Measurements from ENCODE around the gene CD151.

Gene CD151

DNA sequence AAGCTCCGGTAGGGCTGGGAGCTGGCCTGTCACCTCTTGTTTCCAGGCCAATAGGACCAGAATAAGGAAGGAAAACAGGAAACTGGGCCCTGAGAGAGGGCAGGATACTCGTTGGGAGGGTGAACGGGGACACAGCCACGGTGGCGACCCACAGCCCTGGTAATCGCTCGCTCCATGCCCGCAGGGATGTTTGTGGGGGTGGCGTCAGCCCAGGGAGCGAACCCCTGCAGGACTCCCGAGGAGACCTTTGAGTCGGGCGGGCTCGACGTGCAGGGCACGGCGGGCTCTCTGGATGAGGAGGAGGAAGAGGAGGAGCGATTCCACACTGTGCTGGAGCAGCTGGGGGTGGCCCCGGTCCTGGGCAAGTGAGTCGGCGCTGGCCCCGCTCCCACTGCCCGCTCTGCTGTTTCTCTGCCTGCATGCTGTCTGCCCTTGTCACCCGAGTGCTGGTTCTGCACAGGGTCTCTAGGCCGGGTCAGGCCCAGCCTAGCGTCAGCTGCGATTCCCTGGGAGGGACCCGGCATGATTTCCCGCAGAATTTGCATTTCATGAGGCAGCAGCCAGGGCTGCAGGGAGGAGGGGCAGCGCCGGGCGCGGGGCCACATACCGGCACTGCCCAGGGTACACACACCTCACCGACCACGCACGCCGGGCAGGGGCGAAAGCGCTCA, 3.4 kb upstream of the CD151 start:
- DNase-seq (ENCODE audit: low read depth in 2 of 2) = no peak

DNA sequence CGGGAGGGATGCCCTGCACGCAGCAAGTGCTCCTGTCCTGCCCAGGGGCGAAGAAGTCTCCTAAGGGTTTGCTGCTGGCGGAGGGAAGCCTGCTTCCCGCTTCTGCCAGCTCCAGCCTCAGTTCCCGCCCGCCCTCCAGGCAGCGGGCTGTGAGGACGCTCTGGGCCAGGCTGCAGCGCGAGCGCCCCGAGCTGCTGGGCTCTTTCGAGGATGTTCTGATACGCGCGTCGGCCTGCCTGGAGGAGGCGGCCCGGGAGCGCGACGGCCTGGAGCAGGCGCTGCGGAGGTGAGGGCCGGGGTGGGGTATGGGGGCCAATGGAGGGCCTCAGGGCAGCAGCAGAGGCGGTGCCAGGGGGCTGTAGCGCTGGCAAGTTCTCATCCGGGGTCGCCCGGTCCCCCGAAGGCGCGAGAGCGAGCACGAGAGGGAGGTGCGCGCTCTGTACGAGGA, 2.9 kb upstream of the CD151 start:
- no peak for DNase-seq (ENCODE audit: low read depth in 2 of 2)

DNA sequence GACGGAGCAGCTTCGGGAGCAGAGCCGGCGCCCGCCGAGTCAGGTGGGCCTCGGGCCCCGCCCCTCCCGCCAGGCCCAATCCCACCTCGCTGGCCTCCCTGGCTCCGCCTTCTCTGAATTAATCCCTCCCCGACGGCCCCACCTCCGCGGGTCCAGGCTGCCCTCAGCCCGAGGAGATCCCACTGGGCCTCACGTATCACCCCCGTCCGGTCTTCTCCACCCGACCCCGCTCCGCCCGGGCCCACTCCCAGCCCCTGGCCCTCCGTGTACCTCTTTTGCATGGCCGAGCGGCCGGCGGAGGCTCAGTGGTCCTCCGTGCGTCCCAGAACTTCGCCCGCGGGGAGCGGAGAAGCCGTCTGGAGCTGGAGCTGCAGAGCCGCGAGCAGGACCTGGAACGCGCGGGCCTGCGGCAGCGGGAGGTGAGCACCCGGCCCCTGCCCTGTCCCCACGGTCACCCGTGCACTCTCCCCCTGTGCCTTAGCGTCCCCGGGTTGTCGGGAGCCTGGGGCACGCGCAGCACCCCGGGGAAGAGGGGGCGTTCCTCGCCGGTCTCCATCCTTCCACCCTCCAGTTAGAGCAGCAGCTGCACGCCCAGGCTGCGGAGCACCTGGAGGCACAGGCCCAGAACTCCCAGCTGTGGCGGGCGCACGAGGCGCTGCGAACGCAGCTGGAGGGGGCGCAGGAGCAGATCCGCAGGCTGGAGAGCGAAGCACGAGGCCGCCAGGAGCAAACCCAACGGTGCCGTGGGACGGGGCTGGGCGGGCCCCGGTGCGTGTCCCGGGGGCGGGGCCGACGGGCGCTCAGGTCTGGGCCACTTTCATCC, 2.2 kb upstream of the CD151 start:
- DNase-seq (ENCODE audit: low read depth in 2 of 2) = peak; percentile 28 to 44

DNA sequence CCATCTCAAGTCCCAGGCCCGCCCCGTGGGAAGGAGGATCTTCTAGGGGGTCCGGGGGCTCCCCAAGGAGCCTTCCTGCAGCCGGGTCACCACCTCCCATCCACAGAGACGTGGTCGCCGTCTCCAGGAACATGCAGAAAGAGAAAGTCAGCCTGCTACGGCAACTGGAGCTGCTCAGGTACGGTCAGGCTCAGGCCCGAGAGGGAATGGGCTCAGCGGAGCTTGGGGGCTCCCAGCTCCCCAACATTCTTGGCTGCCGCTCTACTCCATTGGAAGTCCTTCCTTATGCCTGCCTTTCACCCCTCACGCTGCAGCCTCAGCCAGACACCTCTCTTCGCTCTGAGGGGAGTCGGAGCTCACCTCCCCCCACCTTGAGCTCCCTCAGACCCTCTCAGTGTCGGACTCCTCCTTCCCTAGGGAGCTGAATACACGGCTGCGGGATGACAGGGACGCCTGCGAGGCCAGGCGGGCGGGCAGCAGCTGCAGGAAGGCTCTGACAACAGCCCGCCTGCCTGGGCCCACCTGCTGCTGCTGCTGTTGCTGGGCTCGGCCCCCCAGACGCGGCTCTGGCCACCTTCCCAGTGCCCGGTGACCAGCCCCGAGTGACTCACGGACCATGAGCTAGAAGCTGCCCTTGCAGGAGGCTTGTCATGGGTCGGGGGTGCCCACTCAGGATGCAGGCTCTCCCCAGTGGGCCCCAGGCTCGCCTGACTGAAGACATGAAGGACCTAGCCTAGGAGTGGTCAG, 1.5 kb upstream of the CD151 start:
- no peak for DNase-seq (ENCODE audit: low read depth in 2 of 2)

DNA sequence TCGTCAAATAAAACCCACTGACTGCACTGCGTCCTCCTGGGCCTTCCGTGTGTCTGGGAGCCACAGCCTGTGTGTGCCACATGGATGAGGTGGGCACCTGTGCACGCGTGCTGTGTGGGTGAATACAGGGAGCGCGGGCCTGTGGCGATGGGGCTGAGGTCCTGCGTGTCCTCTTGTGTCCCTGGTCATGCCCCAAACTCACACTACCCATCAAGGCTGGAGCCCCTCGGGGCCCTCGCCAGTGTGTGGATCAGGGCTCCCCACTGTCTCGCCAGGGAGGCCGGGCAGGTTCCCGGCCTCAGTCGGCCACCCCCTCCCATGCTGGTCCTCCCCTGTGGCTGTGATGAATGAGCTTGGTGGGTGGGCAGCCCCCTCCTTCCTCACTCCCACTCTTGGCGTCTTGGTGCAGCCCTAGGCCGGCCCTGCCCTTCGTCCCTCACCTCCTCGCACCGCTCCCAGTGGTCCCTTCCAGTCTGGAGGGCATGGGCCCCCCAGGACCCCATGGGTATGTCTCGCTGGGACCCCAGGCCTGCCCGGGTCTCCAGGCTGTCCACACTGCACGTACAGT, 707 bp upstream of the CD151 start:
- DNase-seq (ENCODE audit: low read depth in 2 of 2) = no peak

DNA sequence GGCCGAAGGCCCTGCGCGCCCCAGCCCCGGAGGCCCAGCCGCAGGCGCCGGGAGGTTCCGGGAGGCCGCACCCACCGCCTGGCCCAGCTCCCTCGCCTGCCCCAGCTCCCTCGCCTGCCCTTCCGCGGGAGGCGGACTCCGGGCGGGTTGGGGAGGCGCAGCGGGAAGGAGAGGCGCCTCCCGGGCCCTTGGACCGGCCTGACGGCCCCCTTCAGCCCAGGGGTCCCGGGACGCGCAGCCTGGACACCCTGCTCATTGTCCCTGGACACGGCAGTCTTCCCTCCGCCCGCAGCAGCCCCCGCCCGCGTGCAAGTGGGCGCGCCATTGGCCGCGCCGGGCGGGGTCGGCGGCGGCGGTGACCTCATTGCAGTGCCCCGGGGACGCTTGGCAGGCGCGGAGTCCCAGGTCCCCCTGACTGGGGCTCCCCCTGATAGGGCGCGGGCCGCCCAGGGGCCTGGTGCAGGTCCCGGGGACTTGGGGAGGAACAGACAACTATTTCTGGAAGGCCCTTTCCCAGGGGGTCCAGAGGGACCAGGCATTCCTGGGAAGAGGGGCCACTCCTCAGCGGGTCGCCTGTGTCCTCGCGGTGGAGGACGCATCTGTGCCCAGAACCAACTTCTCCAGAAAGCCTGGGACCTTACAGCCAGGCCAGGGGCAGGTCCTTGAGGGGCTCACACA, 501 bp downstream of the CD151 start:
- DNase-seq (ENCODE audit: low read depth in 2 of 2) = no peak

DNA sequence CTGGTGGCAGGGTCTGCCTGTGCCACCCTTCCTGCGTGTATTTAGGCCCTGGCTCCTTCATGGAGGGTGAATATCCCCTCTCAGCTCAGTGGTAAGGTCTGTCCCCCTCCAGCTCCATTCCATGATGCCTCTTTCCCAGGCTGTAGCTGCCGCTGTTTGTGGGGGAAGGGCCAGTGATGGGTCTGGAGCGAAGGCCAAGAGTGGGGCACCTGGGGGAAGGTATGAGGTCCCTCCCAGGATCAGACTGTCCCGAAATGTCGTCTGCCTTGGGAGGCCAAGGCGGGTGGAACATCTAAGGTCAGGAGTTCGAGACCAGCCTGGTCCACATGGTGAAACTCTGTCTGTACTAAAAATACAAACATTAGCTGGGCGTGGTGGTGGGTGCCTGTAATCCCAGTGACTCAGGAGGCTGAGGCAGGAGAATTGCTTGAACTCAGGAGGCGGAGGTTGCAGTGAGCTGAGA, 1.1 kb downstream of the CD151 start:
- no peak for DNase-seq (ENCODE audit: low read depth in 2 of 2)

DNA sequence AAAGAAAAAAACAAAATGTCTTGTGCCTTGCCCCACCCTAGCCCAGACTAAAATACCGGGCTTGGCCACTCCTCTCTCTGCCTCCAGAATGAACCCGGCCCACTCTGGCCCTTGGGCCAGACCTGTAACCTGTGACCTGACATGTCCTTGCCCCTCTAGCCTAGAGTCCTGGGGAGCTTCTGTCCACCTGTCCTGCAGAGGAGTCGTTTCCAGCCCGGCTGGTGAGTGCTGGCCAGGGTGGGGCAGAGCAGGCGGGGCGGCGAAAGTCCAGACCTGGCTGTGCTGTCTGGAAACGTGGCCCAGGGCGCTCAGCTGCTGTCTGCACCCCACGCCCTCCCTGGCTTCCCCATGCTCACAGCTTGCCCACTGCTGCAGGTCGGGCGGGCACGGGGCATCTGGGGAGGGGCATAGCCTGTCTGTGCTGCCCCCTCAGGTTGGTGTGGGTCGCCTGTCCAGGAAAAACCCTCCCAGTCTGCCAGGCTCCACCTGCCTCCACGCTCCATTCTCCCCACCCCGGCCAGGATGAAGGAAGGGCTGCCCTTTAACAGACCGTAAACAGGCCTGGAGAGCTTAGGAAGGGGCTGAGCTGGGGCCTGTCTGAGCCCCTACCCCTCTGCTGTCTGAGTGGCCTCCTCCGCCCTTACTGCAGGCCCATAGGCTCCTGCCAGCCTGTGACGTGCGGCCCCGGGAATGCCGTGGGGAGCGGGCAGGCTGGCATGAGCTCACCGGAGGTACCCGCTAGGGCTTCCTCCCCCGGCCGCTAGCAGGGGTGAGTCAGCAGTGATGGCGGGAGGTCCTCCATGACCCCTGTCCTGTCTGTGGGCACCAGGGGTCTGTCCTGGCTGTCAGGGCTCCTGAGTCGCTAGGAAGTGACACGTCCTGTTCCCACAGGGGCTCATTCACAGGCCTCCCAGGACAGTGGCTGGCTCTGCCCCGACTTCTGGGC, 1.9 kb downstream of the CD151 start:
- DNase-seq (ENCODE audit: low read depth in 2 of 2) = no peak

DNA sequence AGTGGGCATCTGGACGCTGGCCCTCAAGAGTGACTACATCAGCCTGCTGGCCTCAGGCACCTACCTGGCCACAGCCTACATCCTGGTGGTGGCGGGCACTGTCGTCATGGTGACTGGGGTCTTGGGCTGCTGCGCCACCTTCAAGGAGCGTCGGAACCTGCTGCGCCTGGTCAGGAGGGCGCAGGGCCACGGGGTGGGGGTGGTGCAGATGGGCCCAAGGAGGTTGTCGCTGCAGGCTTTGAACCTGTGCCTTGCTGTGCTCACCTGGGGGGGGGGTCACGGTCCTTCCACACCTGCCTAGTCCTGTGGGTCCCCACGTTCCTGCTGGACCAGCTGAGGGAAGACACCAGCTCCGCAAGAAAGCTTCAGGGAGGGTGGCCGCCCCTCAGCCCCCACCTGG, 3.5 kb downstream of the CD151 start:
- no peak for DNase-seq (ENCODE audit: low read depth in 2 of 2)

DNA sequence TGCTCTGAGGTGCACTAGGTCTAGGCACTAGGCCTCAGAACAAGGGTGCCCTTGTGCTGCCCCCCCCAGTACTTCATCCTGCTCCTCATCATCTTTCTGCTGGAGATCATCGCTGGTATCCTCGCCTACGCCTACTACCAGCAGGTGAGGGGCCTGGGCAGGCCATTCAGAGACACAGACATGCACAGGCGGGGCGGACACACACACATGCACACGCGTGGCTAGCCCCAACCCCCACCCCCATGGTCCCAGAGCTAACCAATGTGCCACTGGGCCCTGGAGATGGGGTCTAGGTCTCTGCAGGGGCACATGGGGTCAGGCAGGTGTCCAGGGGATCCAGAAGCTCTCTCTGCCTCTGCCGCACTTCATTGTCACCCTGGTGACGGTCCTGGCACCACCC, 3.9 kb downstream of the CD151 start:
- no peak for DNase-seq (ENCODE audit: low read depth in 2 of 2)

DNA sequence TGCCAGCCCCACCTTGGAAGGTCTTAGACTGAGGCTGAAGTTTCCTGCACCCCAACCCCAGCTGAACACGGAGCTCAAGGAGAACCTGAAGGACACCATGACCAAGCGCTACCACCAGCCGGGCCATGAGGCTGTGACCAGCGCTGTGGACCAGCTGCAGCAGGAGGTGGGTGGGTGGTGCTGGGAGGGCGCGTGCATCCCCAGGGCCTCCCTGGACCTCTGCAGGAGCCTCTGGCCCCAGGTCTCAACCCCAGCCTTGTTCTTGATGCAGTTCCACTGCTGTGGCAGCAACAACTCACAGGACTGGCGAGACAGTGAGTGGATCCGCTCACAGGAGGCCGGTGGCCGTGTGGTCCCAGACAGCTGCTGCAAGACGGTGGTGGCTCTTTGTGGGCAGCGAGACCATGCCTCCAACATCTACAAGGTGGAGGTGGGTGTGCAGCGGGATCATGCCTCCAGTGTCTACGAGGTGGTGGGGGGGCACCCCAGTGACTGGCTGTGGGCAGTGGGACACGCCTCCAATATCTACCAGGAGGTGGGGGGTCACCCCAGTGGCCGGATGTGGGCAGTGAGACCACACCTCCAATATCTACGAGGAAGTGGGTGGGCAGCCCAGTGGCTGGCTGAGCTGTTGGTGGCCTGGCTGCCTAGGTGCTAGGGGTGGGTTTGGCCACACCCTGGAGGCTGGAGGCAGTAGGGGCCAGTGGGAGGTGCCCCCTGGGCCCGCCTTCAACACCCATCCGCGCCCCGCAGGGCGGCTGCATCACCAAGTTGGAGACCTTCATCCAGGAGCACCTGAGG, 4.6 kb downstream of the CD151 start:
- no peak for DNase-seq (ENCODE audit: low read depth in 2 of 2)

DNA sequence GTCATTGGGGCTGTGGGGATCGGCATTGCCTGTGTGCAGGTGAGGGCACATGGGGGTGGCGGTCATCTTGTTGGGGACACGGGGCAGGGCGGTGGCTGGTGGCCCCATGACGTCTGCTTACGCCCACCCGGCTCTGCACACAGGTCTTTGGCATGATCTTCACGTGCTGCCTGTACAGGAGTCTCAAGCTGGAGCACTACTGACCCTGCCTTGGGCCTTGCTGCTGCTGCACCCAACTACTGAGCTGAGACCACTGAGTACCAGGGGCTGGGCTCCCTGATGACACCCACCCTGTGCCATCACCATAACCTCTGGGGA, 5.2 kb downstream of the CD151 start:
- DNase-seq (ENCODE audit: low read depth in 2 of 2) = no peak

DNA sequence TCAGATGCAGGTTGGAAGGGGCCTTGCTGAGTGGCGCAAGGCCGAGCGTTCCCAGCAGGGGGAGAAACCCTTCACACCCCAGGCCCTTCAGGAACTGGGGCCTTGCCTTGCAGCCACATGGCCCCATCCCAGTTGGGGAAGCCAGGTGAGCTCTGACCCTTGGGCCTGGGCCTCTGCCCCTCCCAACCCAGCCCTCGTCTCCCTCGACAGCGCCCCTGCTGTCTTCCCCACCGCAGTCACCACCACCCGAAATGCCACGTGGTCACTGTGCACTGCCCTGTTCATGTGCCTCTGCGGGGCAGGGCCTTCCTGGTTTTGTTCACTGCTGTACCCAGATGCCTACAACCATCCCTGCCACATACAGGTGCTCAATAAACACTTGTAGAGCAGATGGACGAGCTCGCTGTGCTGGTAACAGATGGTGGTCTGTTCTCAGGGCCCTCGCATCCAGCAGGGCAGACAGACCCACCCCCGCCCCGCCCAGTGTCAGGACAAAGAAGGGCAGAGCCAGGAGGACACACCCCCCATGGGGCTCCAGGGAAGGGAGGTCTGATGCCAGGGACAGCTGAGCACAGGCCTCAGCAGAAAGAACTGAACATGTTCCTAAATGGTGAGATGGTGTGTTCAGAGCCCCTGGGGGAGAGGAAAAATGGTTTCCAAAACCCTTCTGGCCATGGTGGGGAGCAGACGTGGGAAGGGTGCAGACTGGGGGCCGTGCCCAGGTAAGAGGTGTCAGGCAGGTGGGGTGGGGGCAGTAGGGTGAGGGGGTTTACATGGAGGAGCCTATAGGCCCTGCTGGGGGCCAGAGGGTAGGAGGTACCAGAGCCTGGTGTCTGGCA, 5.9 kb downstream of the CD151 start:
- no peak for DNase-seq (ENCODE audit: low read depth in 2 of 2)

DNA sequence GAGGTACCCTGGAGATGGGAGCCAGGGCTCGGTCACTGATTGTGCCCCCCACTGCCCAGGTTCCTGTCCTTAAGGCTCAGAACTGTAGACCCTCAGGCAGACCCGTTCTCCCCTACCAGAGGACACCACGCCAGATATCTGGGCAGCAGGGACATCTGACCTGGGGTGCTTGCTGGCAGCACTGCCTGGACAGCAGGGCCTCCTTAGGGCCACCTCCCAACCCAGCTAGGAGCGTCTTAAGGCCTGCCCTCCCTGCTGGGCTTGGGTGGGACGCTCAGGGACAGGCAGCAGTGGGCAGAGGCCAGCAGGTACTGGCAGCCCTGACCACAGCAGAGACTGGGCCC, 6.5 kb downstream of the CD151 start:
- no peak for DNase-seq (ENCODE audit: low read depth in 2 of 2)

DNA sequence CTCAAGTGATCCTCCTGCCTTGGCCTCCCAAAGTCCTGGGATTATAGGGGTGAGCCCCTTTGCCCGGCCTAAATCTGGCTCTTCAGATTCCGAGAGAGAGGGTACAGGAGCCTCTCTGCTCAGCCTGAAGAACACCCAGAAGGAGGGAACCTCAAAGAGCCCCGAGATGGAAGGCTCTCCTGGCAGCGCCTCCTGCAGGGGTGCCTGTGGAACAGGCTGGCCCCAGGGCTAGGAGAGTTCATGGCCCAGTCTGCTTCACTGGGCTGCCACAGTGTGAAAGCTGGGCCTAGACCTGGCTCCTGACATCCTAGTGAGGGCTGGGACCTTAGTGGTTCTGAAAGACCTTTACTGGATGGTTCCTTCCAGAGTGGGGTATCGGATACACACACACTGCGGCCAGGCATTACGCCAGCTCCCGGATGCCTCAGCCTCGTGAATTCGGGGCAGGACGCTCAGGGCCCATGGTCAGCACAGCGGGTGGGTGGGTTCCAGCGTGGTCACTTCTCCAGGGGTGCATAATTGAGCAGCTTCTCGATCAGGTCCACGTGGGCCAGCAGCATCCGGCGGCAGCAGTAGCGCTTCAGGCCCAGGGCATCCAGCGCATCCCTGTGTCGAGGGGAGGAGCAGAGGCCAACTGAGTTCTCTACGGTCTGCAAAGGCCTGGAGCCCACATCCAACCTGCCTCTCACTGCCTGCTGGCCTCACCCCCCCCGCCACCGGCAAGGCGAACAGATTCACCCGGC, 7.3 kb downstream of the CD151 start:
- no peak for DNase-seq (ENCODE audit: low read depth in 2 of 2)

DNA sequence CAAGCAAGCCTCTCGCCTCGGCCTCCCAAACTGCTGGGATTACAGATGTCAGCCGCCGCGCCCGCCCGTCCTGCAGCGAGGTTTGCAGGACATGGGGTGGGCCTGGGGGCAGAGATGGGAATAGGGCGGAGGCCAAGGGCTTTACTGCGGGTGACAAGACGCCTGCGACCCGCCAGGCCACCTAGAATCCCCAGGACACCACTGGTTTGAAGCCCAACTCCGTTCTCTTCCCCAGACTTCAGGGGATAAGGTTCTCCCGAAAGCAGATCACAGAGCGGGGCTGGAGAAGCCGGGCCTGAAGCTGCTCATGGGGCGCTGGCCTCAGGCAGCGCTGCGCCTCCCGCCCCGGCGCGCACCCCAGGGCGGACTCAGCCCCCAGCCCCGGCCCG, 9.2 kb downstream of the CD151 start:
- DNase-seq (ENCODE audit: low read depth in 2 of 2) = no peak

DNA sequence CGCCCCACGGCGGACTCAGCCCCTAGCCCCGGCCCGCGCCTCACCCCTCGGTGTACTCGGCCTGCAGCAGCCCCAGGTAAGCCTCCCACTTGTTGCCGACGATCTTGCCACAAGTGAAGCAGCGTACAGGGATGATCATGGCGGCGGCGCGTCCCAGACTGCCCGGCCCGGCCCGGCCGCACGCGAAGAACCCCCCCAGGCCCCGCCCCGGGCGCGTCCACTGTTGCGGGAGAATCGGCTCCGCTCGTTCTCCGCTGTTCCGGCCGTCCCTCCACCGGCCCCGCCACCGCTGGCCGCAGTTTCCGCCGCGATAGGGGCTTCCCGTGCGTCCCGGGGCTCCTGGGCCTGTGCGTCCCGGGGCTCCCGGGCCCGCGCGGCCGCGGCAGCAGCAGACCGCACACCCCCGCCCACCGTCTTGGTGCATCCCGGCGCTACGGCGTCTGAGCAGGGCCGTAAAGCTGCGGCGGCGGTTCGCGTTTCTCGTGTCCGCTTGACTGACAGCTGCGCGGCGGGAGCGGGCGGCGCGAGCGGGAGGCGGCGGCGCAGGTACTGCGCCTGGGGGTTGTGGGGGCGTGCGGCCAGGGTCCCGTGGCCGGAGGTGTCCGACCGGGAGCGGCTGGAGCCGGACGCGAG, 9.7 kb downstream of the CD151 start, which contains the start of the genes POLR2L and TSPAN4:
Gene POLR2L (minus strand): TSS at position 160 of the 633 bp plus-strand sequence. CDS start 21 bp downstream, at position 139.
Gene TSPAN4 (plus strand): TSS at position 483 of the 633 bp plus-strand sequence. CDS start 7,453 bp downstream, outside the sequence.
- DNase-seq (ENCODE audit: low read depth in 2 of 2) = peak; percentile 69 to 72

Data from activated CD8-positive, alpha-beta memory T cell treated with anti-CD3 and anti-CD28 coated beads for 4 hours (primary cell).